ENCODE data around the gene ZMYM2. TPM values are rescaled to one million over a fixed set of nuclear protein-coding genes. Genes with fewer than 3 reads are reported as not detected.
A peak's percentile ranks its signal among the peaks of the same experiment; 100 is the strongest.
"Not testable (repeated sequence)": the region's sequence is repeated elsewhere in the genome, so short reads cannot be mapped to it uniquely, and the experiment has no call there.

ZMYM2 gene
- total RNA-seq, 4 donors from 2014 or later = 100 to 154 (median 117) TPM

DNA sequence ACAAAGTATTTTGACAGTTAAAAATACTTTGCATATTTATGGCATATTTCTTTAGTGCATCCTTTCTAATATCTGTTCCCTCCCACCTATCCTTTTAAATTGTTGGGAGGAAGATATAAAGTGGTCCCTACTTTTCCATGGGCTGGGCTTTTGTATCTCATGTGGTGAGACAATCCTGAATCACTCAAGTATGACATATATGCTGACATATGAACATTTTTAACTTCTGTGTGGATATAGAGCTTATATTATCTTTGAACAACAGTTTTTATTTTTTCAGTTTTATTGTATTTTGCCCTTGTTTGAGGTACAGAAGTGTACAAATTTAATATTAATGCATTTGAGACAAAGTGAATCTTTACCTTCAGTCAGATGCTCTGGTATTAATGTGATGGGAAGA lies 3.4 kb downstream of the ZMYM2 start:
- Histone ChIP-seq H3K4me3 (replicated peaks in 1 of 3) (no peak overlapping the region), H3K27me3 (no peaks in the 10 kb centered on the region), H3K27ac (no peak overlapping the region), H3K4me1 (peaks cover 18 to 25% of the 10 kb centered on the region in 2 donors), H3K36me3 (peaks cover 0 to 6% of the 10 kb centered on the region in 2 donors), H3K9me3 (no peaks in the 10 kb centered on the region)
- intact Hi-C loops (cut with DNase I) = no loop called here
- TF ChIP-seq, protein P1, sequence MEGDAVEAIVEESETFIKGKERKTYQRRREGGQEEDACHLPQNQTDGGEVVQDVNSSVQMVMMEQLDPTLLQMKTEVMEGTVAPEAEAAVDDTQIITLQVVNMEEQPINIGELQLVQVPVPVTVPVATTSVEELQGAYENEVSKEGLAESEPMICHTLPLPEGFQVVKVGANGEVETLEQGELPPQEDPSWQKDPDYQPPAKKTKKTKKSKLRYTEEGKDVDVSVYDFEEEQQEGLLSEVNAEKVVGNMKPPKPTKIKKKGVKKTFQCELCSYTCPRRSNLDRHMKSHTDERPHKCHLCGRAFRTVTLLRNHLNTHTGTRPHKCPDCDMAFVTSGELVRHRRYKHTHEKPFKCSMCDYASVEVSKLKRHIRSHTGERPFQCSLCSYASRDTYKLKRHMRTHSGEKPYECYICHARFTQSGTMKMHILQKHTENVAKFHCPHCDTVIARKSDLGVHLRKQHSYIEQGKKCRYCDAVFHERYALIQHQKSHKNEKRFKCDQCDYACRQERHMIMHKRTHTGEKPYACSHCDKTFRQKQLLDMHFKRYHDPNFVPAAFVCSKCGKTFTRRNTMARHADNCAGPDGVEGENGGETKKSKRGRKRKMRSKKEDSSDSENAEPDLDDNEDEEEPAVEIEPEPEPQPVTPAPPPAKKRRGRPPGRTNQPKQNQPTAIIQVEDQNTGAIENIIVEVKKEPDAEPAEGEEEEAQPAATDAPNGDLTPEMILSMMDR (IDR thresholded peaks at IDR 0.05) = no peak
- TF ChIP-seq POLR2A (IDR thresholded peaks at IDR 0.05) = no peak
- no peak for DNase-seq

- Histone ChIP-seq H3K9me3 (no peaks in the 10 kb centered on the region), H3K4me3 (replicated peaks in 1 of 3) (no peak overlapping the region), H3K4me1 (peaks cover 18 to 25% of the 10 kb centered on the region in 2 donors), H3K36me3 (peaks cover 0 to 6% of the 10 kb centered on the region in 2 donors), H3K27ac (no peak overlapping the region), H3K27me3 (no peaks in the 10 kb centered on the region)
- no peak for TF ChIP-seq POLR2A (IDR thresholded peaks at IDR 0.05)
- TF ChIP-seq, protein P1 (IDR thresholded peaks at IDR 0.05) = no peak
- WGBS, 2 donors = 68 to 74% methylated on average over 10 of the region's 10 CpGs
- intact Hi-C loops (cut with DNase I) = no loop called here
- peak in 1 of 2 donors; percentile 12 for DNase-seq
Observed at GRCh38 chr13:19962894-19963293, 4.4 kb downstream of the ZMYM2 start.

GRCh38 chr13:19967621-19968020 lies 9.1 kb downstream of the ZMYM2 start:
- Histone ChIP-seq H3K4me1 (peaks cover 0 to 10% of the 10 kb centered on the region in 2 donors), H3K36me3 (peaks cover 5 to 6% of the 10 kb centered on the region in 2 donors), H3K4me3 (replicated peaks in 1 of 3) (no peak overlapping the region), H3K9me3 (no peaks in the 10 kb centered on the region), H3K27me3 (no peaks in the 10 kb centered on the region), H3K27ac (no peak overlapping the region)
- no peak for TF ChIP-seq POLR2A (IDR thresholded peaks at IDR 0.05)
- TF ChIP-seq, protein P1 (IDR thresholded peaks at IDR 0.05) = no peak
- WGBS, 2 donors = 91 to 94% methylated on average over 3 of the region's 3 CpGs
- intact Hi-C loops (cut with DNase I) = no loop called here
- DNase-seq = no peak

DNA sequence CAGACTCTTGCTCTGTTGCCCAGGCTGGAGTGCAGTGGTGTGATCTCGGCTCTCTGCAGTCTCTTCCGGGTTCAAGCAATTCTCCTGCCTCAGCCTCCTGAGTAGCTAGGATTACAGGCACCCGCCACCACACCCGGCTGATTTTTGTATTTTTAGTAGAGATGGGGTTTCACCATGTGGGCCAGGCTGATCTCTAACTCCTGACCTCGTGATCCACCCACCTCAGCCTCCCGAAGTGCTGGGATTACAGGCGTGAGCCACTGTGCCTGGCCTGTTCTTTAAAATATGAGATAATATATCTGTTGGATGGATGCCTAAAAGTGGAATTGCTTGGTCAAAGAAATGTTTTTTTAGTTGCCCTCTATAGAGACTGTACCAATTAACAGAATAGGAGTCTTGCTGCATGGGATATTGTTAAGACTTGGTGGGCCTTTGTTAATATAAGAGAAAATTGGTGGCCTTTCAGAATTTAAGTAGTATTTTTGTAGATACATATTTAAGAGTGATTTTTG lies 16.0 kb downstream of the ZMYM2 start:
- H3K4me1 ChIP-seq; H3K27me3 ChIP-seq; H3K4me3 ChIP-seq (replicated peaks in 1 of 3); H3K27ac ChIP-seq; H3K36me3 ChIP-seq; intact Hi-C loops (cut with DNase I); DNase-seq; H3K9me3 ChIP-seq: not testable (repeated sequence)
- 95 to 98% methylated on average over 7 of the region's 7 CpGs for WGBS, 2 donors

- no peak for TF ChIP-seq POLR2A (IDR thresholded peaks at IDR 0.05)
- TF ChIP-seq, protein P1 (IDR thresholded peaks at IDR 0.05) = no peak
- intact Hi-C loops (cut with DNase I) = no loop called here
- Histone ChIP-seq H3K9me3 (no peaks in the 10 kb centered on the region), H3K36me3 (peaks cover 3 to 5% of the 10 kb centered on the region in 2 donors), H3K4me1 (peaks cover 0 to 1% of the 10 kb centered on the region in 2 donors), H3K27me3 (no peaks in the 10 kb centered on the region), H3K4me3 (replicated peaks in 1 of 3) (no peak overlapping the region), H3K27ac (no peak overlapping the region)
- 88 to 98% methylated on average over 4 of the region's 4 CpGs for WGBS, 2 donors
- no peak for DNase-seq
Observed at GRCh38 chr13:19978831-19979437, 20.4 kb downstream of the ZMYM2 start.

All from thyroid gland (tissue), 4 donors.